Psoas muscle (tissue), 8 donors: Measurements from ENCODE around the gene DHRS3. TPM values are rescaled to one million over a fixed set of nuclear protein-coding genes. Genes with fewer than 3 reads are reported as not detected.

Experiments
- ATAC-seq, 4 donors: fragments of 200-7000 bp; cut with Tn5 transposase; one replicate each; pipeline ENCODE4 v1.9.1; 2020; ENCODE audit warnings: moderate library complexity in 3 of 4, mild to moderate bottlenecking in 2 of 4
- DNase-seq, 2 donors: peaks; one replicate each; pipeline ENCODE4 v3.0.0-alpha.2; 2020
- H3K27ac ChIP-seq: fragments of 200-600 bp; one replicate; pipeline ENCODE4 v1.8.0; 2022
- H3K27me3 ChIP-seq, 3 donors: fragments of 200-600 bp in 1 of 3; one replicate each; pipeline versions ENCODE4 v1.6.1 to v1.8.0; 2013 to 2022; ENCODE audit warnings: low read length in 2 of 3, mild to moderate bottlenecking in 2 of 3, moderate library complexity in 1 of 3; ENCODE audit not compliant: insufficient read depth in 3 of 3
- H3K36me3 ChIP-seq, 2 donors: fragments of 200-600 bp in 1 of 2; one replicate each; pipeline versions ENCODE4 v1.6.1 to v1.8.0; 2013 to 2022; ENCODE audit warnings: low read depth in 1 of 2, mild to moderate bottlenecking in 1 of 2, moderate library complexity in 1 of 2; ENCODE audit not compliant: insufficient read depth in 1 of 2
- H3K4me1 ChIP-seq: fragments of 200-600 bp; one replicate; pipeline ENCODE4 v1.8.0; 2022
- H3K4me3 ChIP-seq: fragments of 200-600 bp; one replicate; pipeline ENCODE4 v1.8.0; 2022; ENCODE audit warnings: mild to moderate bottlenecking
- H3K9me3 ChIP-seq: fragments of 200-600 bp; one replicate; pipeline ENCODE4 v1.8.0; 2022
- WGBS, 3 donors: extraction: QIAGEN DNeasy Blood & Tissue Kit; methylation state at CpG; one replicate each; pipeline versions ENCODE4 v1.1.6 to v1.1.7; 2013; 5-methylcytosine and 5-hydroxymethylcytosine counted together
- intact Hi-C, 2 donors: fragments of 100-400 bp; cut with DNase I; formaldehyde crosslinking; loops; one replicate each; pipeline versions ENCODE4 v1.11.0 to v1.14.2; 2022
- polyA plus RNA-seq, 3 donors: library from polyadenylated mRNA; stranded (reverse); fragments of 200-250 nt; gene quantifications; one replicate each; pipeline ENCODE4 v1.2.3, GENCODE V29; 2013
- total RNA-seq, 4 donors: library from RNA; stranded (reverse); fragmentation: NEBNext Ultra II Directional in 2 of 4; extraction: Animal tissue kit (Norgen Biotek cat#: 25700) in 2 of 4; gene quantifications; one replicate each; pipeline versions ENCODE4 v1.2.1 to v1.2.4, GENCODE V29; 2021 to 2023
- TF ChIP-seq, protein P1 (sequence below): fragments of 200-600 bp; IDR thresholded peaks from one replicate; pipeline ENCODE4 v1.8.0; 2022; ENCODE audit warnings: antibody characterized with exemption
- donor health status: healthy with polysubstance abuse.
- donor health status: DM: no; HTN: no; CAD: no; lungs with moderate emphysema.
- donor health status: Bipolar disorder and iron deficiency.
- donor health status: healthy.
- donor health status: DM: yes; HTN: yes; CAD: no.
- donor health status: DM: no; HTN: no; CAD: no.
- donor health status: DM: no; HTN: no; CAD: no.
- donor health status: DM: yes; HTN: yes; CAD: no.

The DHRS3 gene
- total and polyA plus RNA-seq, 7 donors, result 21.7 to 78.7 (median 41.2) TPM

DNA sequence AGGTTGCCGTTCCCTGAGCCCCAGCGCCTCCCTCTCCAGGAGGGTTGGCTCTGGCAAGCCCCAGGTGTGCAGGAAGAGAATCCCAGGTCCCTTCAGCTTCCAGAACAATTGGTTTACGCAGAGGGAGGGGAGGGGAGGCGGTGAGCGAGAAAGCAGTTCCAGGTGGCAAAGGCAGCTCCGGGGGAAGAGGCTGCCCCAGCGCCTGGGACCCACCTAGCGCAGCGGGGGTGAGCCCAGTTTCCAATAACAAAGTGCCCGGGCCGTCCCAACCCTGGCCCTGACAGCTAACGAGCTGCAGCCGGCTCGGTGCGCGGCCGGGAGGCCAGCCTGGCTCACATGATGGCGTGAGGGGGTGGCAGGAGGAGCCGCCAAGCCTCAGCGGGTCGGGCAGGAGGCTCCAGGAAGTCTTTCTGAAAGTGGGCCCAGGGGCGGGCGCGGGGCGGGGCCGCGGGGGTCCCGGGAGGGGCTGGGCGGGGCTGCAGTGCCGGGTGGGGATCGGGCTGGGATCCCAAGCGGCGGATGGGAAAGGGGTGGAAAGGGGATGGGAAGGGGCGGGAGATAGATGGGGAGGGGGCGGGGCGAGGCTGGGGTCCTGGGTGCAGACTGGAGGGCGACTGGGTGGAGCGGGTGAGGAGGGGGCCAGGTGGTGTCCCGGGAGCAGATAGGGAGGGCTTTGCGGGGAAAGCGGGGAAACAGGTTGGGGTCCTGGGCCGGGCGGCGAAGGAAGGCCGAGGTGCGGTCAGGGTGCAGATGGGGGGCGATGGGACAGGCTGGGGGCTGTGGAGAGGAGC lies 22.8 kb downstream of the DHRS3 start:
- DNase-seq (peak; percentile 80 to 81), ATAC-seq (peak in 2 of 4 donors; percentile 11 to 13)
- no peaks in the 10 kb centered on the region for H3K9me3 ChIP-seq
- H3K27me3 ChIP-seq, result no peaks in the 10 kb centered on the region
- intact Hi-C loops, result loop anchor here in 1 of 2 donors (2.0 to 5.0 kb wide), 3 partner anchors 22 to 118 kb away; no protein-coding TSS in a partner anchor
- 22 to 34% (median 29%) methylated on average over 37 to 47 of the region's 47 CpGs for WGBS, 3 donors
- H3K4me3 ChIP-seq, result peak overlapping the region; percentile 63
- H3K4me1 ChIP-seq, result peaks cover 85% of the 10 kb centered on the region
- H3K36me3 ChIP-seq, result no peaks in the 10 kb centered on the region
- TF ChIP-seq, protein P1, sequence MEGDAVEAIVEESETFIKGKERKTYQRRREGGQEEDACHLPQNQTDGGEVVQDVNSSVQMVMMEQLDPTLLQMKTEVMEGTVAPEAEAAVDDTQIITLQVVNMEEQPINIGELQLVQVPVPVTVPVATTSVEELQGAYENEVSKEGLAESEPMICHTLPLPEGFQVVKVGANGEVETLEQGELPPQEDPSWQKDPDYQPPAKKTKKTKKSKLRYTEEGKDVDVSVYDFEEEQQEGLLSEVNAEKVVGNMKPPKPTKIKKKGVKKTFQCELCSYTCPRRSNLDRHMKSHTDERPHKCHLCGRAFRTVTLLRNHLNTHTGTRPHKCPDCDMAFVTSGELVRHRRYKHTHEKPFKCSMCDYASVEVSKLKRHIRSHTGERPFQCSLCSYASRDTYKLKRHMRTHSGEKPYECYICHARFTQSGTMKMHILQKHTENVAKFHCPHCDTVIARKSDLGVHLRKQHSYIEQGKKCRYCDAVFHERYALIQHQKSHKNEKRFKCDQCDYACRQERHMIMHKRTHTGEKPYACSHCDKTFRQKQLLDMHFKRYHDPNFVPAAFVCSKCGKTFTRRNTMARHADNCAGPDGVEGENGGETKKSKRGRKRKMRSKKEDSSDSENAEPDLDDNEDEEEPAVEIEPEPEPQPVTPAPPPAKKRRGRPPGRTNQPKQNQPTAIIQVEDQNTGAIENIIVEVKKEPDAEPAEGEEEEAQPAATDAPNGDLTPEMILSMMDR, result no peak
- peak overlapping the region; percentile 93 for H3K27ac ChIP-seq

DNA sequence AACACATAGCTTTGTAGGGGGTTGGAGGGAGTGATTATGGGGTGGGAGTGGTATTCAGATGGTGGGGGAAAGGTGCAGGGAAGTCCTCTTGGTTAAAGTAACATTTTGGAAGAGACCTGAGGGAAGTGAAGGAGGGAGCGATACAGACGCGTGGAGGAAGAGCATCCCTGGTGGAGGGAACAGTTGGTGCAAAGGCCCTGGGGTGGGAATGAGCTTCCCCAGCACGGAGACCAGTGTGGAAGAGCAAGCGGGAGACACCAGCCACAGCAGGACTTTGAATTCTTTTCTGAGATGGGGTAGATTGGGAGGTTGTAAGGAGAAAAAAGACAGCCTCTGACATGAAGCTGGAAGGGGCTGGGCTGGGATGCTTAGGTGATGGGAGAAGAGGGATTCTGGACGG lies 23.5 kb downstream of the DHRS3 start:
- Histone ChIP-seq H3K27me3 (no peaks in the 10 kb centered on the region), H3K4me3 (peak overlapping the region; percentile 63), H3K9me3 (no peaks in the 10 kb centered on the region), H3K36me3 (peaks cover 0 to 3% of the 10 kb centered on the region in 2 donors), H3K4me1 (peaks cover 85% of the 10 kb centered on the region), H3K27ac (peak overlapping the region; percentile 93)
- TF ChIP-seq, protein P1, result no peak
- 89 to 97% (median 94%) methylated on average over 6 of the region's 6 CpGs for WGBS, 3 donors
- intact Hi-C loops, result loop anchor here in 1 of 2 donors (2.0 to 5.0 kb wide), 3 partner anchors 22 to 117 kb away; no protein-coding TSS in a partner anchor
- ATAC-seq (no peak), DNase-seq (peak in 1 of 2 donors; percentile 42)

DNA sequence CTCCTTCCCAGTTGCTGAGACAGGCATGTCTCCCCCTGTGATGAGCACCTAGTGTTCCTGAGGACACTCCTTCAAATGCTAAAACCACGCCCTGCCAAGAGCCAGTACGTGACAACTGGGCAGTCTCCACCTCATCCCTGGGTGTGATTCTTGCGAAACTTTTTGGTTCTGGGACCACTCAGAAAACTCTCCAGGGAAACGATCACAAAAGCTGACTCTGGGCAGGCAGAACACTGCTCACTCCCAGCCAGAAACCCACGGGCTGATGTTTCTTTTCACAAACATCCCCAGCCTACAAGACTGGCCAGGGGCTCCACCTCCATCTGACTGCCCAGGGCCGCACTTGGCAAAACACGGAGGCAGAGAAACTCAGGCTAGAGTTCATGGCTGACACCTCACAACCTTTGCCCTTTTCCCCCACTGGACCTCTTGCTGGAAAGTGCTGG lies 24.4 kb downstream of the DHRS3 start:
- intact Hi-C loops, result loop anchor here in 1 of 2 donors (2.0 to 5.0 kb wide), 3 partner anchors 23 to 116 kb away; no protein-coding TSS in a partner anchor
- Histone ChIP-seq H3K4me1 (peaks cover 80% of the 10 kb centered on the region), H3K9me3 (no peaks in the 10 kb centered on the region)

DNA sequence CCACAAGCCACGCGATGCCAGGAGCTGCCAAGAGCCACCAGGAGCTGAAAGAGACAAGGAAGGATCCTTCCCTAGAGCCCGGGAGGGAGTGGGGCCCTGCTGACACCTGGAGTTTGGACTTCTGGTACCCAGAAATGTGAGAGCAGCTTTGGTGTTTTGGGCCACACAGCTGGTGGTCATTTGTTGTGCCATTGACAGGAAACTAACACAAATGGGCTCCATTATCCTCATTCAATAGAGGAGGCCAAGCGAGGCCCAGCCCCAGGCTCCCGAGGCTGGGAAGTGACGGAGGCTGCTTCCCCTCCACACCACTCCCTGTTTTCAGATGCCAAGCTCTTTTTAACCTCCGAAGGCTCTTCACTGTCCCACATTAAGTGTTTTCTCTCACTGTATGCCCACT lies 25.5 kb downstream of the DHRS3 start:
- Histone ChIP-seq H3K4me1 (peaks cover 69% of the 10 kb centered on the region), H3K36me3 (peaks cover 0 to 3% of the 10 kb centered on the region in 2 donors)
- WGBS, 3 donors, result 67 to 90% (median 76%) methylated on average over 7 of the region's 7 CpGs

More for the DNA sequence above, 24.4 kb downstream of the DHRS3 start:
- Histone ChIP-seq H3K36me3 (peaks cover 0 to 3% of the 10 kb centered on the region in 2 donors), H3K4me3 (no peak overlapping the region), H3K27ac (peak overlapping the region; percentile 93), H3K27me3 (no peaks in the 10 kb centered on the region)
- 37 to 45% (median 41%) methylated on average over 7 of the region's 7 CpGs for whole genome bisulfite sequencing, 3 donors
- peak; percentile 68 to 74 for DNase-seq
- TF ChIP-seq, protein P1, result no peak
- peak in 2 of 4 donors; percentile 29 for ATAC-seq

More for the DNA sequence above, 25.5 kb downstream of the DHRS3 start:
- intact Hi-C loops, result loop anchor here in 1 of 2 donors (5.0 kb wide), 2 partner anchors 40 to 115 kb away; no protein-coding TSS in a partner anchor
- H3K9me3 ChIP-seq, result no peaks in the 10 kb centered on the region
- TF ChIP-seq, protein P1, result no peak
- DNase-seq (peak in 1 of 2 donors; percentile 47), ATAC-seq (no peak)
- H3K27ac ChIP-seq, result peak overlapping the region; percentile 93
- no peaks in the 10 kb centered on the region for H3K27me3 ChIP-seq
- H3K4me3 ChIP-seq, result no peak overlapping the region
